GM23338 (cell line): ENCODE results near the gene CXCR5. TPM values are rescaled to one million over a fixed set of nuclear protein-coding genes. Genes with fewer than 3 reads are reported as not detected.

Experiments used
- CTCF ChIP-seq, 2 experiments: fragments of 200-600 bp in 1 of 2; sonication (generic) in 1 of 2; conservative IDR thresholded peaks; 2 replicates each; pipeline versions ENCODE4 v1.5.1 to v1.6.1; 2016 to 2017; ENCODE audit warnings: antibody characterized with exemption in 2 of 2, low read depth in 2 of 2, mild to moderate bottlenecking in 2 of 2, moderate library complexity in 1 of 2
- POLR2AphosphoS5 ChIP-seq: IDR thresholded peaks from 2 replicates; pipeline ENCODE4 v1.6.1; 2016; ENCODE audit warnings: antibody characterized with exemption, low read depth
- REST ChIP-seq: IDR thresholded peaks from one replicate; pipeline ENCODE4 v1.6.1; 2018; ENCODE audit warnings: antibody characterized with exemption; ENCODE audit not compliant: unreplicated experiment
- ZNF462 ChIP-seq: fragments of 250-450 bp; sonication (Bioruptor Pico); IDR thresholded peaks from 2 replicates; pipeline ENCODE4 v1.5.0; 2020; ENCODE audit warnings: mild to moderate bottlenecking, moderate library complexity
- polyA plus RNA-seq: library from polyadenylated mRNA; unstranded; fragments of >200 nt; fragmentation: Nextera tagmentation; extraction: Ambion mirVana; gene quantifications from 2 replicates; pipeline ENCODE4 v1.2.1, GENCODE V29; 2016
- total RNA-seq: library from RNA; depleted of rRNA; stranded (reverse); fragments of >200 nt; shearing (Covaris generic); gene quantifications from 2 replicates; pipeline ENCODE4 v1.2.3, GENCODE V29; 2014

The CXCR5 gene
- total and polyA plus RNA-seq, 2 experiments from 2014 or later, result 0.18 TPM; not detected in 1

- TF ChIP-seq ZNF462 (CRISPR knock-in tag) (no peak), POLR2AphosphoS5 (no peak), REST (no peak), CTCF (conservative IDR thresholded peaks at IDR 0.05; ENCODE audit: low read depth in 2 of 2) (no peak)
Observed at GRCh38 chr11:118838905-118839553, 44.7 kb upstream of the CXCR5 start (continued).
